Right atrium auricular region (tissue), 2 donors: ENCODE data around the gene DCBLD2. TPM values are rescaled to one million over a fixed set of nuclear protein-coding genes. Genes with fewer than 3 reads are reported as not detected.

Experiments used
- DNase-seq: peaks from one replicate; pipeline ENCODE4 v3.0.0-alpha.2; 2019; ENCODE audit warnings: low spot score
- H3K27ac ChIP-seq, 2 donors: fragments of 200-600 bp; sonication (generic); 1 replicate in 1 of 2; 2 replicates in 1 of 2; pipeline ENCODE4 v1.5.1; 2016 to 2019
- H3K27me3 ChIP-seq, 2 donors: fragments of 200-600 bp; sonication (generic); one replicate each; pipeline versions ENCODE4 v1.5.1 to v1.6.0; 2017 to 2019
- H3K36me3 ChIP-seq: fragments of 200-600 bp; sonication (generic); one replicate; pipeline ENCODE4 v1.5.1; 2016
- H3K4me1 ChIP-seq, 2 donors: fragments of 200-600 bp; sonication (generic); one replicate each; pipeline versions ENCODE4 v1.5.1 to v1.6.0; 2017 to 2019
- H3K4me3 ChIP-seq, 2 donors: fragments of 200-600 bp; sonication (generic); 1 replicate in 1 of 2; 2 replicates in 1 of 2; pipeline ENCODE4 v1.5.1; 2017 to 2019; ENCODE audit warnings: mild to moderate bottlenecking in 1 of 2, moderate library complexity in 1 of 2
- H3K9me3 ChIP-seq, 2 donors: fragments of 200-600 bp; sonication (generic); one replicate each; pipeline ENCODE4 v1.5.1; 2019
- total RNA-seq, 2 donors: library from RNA; depleted of rRNA; stranded (reverse); fragments of >200 nt; gene quantifications; one replicate each; pipeline ENCODE4 v1.1.0, GENCODE V29; 2016
- TF ChIP-seq, protein P1 (sequence below), 2 donors: fragments of 200-600 bp; sonication (generic); IDR thresholded peaks; one replicate each; pipeline ENCODE4 v1.5.1; 2019; ENCODE audit warnings: antibody characterized with exemption in 2 of 2

DCBLD2 gene
- total RNA-seq, 2 donors from 2014 or later, result 34.3 to 55.8 TPM

- H3K27me3 ChIP-seq, result no peaks in the 10 kb centered on the region
- no peak overlapping the region for H3K27ac ChIP-seq
- H3K4me1 ChIP-seq, result peaks cover 0 to 17% of the 10 kb centered on the region in 2 donors
- no peaks in the 10 kb centered on the region for H3K9me3 ChIP-seq
- no peak overlapping the region for H3K4me3 ChIP-seq
- TF ChIP-seq, protein P1, sequence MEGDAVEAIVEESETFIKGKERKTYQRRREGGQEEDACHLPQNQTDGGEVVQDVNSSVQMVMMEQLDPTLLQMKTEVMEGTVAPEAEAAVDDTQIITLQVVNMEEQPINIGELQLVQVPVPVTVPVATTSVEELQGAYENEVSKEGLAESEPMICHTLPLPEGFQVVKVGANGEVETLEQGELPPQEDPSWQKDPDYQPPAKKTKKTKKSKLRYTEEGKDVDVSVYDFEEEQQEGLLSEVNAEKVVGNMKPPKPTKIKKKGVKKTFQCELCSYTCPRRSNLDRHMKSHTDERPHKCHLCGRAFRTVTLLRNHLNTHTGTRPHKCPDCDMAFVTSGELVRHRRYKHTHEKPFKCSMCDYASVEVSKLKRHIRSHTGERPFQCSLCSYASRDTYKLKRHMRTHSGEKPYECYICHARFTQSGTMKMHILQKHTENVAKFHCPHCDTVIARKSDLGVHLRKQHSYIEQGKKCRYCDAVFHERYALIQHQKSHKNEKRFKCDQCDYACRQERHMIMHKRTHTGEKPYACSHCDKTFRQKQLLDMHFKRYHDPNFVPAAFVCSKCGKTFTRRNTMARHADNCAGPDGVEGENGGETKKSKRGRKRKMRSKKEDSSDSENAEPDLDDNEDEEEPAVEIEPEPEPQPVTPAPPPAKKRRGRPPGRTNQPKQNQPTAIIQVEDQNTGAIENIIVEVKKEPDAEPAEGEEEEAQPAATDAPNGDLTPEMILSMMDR (IDR thresholded peaks at IDR 0.05), result no peak
- DNase-seq, result no peak
- H3K36me3 ChIP-seq, result no peaks in the 10 kb centered on the region
Observed at GRCh38 chr3:98903705-98904481, 2.4 kb upstream of the DCBLD2 start.

DNA sequence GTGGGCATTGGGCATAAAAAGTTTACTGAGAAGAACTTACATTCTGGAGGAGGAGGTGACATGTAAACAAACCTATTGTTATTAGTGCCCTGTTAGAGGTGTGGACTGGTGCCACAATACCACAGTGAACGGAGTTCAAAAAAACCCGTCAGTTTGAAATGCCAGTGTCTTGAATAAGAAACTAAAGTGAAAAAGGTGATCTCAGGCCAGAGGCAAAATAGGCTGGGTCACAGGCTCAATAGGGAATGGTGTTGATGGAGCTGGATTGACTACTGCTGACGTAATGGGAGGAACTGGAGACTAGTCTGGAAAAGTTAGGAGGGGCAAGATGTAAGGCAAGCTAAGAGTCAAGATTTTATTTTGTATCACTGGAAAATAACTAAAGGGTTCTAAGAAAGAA is 1.6 kb upstream of the DCBLD2 start:
- Histone ChIP-seq H3K4me1 (peaks cover 0 to 17% of the 10 kb centered on the region in 2 donors), H3K27me3 (no peaks in the 10 kb centered on the region), H3K4me3 (no peak overlapping the region), H3K36me3 (no peaks in the 10 kb centered on the region), H3K9me3 (no peaks in the 10 kb centered on the region), H3K27ac (peak overlapping the region in 1 of 2 donors; percentile 90)
- TF ChIP-seq, protein P1 (IDR thresholded peaks at IDR 0.05), result no peak
- no peak for DNase-seq

DNA sequence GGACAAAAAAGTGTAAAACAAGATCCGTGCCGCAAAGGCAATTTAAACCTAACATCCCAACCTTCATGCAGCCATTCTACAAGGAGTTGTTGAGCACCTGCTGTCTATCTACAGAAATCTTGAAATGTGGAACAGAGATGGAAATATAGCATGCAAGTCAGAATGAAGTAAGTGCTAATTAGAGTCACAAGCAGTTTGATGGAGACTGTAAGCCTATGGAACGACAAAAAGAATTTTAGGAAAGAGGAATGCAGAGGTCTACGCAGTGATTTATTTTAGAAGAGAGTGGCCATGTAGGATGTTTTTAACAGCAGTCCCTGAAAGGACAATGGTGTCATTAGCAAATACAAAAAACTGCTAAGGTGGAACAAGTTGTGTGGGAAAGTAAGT is 851 bp upstream of the DCBLD2 start:
- peak overlapping the region; percentile 50 to 99 for H3K4me3 ChIP-seq
- H3K27me3 ChIP-seq, result no peaks in the 10 kb centered on the region
- H3K4me1 ChIP-seq, result peaks cover 0 to 17% of the 10 kb centered on the region in 2 donors
- H3K36me3 ChIP-seq, result no peaks in the 10 kb centered on the region
- TF ChIP-seq, protein P1 (IDR thresholded peaks at IDR 0.05), result no peak
- no peak for DNase-seq
- no peaks in the 10 kb centered on the region for H3K9me3 ChIP-seq
- H3K27ac ChIP-seq, result peak overlapping the region; percentile 83 to 90

- TF ChIP-seq, protein P1 (IDR thresholded peaks at IDR 0.05), result no peak
- Histone ChIP-seq H3K4me1 (peaks cover 0 to 17% of the 10 kb centered on the region in 2 donors), H3K4me3 (peak overlapping the region; percentile 92 to 99), H3K36me3 (no peaks in the 10 kb centered on the region), H3K27me3 (no peaks in the 10 kb centered on the region), H3K27ac (peak overlapping the region; percentile 97 to 98), H3K9me3 (no peaks in the 10 kb centered on the region)
- peak; percentile 68 for DNase-seq
Observed at GRCh38 chr3:98901119-98901391, 440 bp downstream of the DCBLD2 start.

GRCh38 chr3:98900265-98901118 is 1.0 kb downstream of the DCBLD2 start:
- Histone ChIP-seq H3K4me1 (peaks cover 0 to 18% of the 10 kb centered on the region in 2 donors), H3K27ac (peak overlapping the region; percentile 97 to 98)
- TF ChIP-seq, protein P1 (IDR thresholded peaks at IDR 0.05), result no peak

More at GRCh38 chr3:98900265-98901118, 1.0 kb downstream of the DCBLD2 start:
- Histone ChIP-seq H3K4me3 (peak overlapping the region; percentile 92 to 99), H3K36me3 (no peaks in the 10 kb centered on the region), H3K9me3 (no peaks in the 10 kb centered on the region), H3K27me3 (no peaks in the 10 kb centered on the region)
- DNase-seq, result no peak
